HG02938 (cell line): ENCODE measurements around the gene GH1.
A peak's percentile ranks its signal among the peaks of the same experiment; 100 is the strongest.

Experiments used
- ATAC-seq: cut with Tn5 transposase; IDR thresholded peaks from one replicate; pipeline ENCODE4 v1.9.1; 2021; ENCODE audit warnings: mild to moderate bottlenecking, moderate library complexity; ENCODE audit not compliant: unreplicated experiment

The GH1 gene

DNA sequence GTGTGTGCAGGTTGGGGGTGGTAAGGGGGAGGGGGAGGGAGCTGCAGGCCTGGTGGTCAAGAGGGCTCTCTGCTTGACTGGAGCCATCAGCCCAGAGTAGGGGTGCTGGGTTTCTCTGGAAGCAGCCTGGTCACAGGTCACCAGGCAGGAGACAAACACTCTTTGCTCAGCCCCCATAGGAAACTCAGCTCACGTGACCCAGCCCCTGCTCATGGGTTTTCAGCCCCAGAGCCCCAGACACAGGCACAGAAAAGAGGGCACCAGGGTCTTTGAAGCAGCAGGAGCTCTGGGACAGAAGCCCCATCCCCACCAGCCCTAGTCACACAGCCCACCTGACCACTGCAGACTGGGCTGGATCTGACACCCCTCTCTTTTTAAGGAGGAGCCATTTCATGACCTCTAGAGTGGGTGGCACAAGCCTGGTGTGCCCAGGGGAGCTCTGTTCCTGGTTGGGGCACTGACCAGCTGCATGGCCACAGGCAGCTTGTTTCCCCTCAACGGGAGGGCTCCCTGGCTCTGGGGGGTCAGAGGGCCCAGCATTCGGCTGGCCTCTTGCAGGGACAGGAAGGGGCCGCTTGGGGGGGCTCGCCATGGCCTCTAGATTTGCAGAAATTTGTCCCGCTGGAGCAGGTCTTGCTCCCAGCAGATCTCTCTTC is 27.3 kb upstream of the GH1 start:
- no peak for ATAC-seq

GRCh38 chr17:63944736-63945499 is 26.3 kb upstream of the GH1 start:
- ATAC-seq: no peak

GRCh38 chr17:63943745-63944144 is 25.1 kb upstream of the GH1 start:
- no peak for ATAC-seq

DNA sequence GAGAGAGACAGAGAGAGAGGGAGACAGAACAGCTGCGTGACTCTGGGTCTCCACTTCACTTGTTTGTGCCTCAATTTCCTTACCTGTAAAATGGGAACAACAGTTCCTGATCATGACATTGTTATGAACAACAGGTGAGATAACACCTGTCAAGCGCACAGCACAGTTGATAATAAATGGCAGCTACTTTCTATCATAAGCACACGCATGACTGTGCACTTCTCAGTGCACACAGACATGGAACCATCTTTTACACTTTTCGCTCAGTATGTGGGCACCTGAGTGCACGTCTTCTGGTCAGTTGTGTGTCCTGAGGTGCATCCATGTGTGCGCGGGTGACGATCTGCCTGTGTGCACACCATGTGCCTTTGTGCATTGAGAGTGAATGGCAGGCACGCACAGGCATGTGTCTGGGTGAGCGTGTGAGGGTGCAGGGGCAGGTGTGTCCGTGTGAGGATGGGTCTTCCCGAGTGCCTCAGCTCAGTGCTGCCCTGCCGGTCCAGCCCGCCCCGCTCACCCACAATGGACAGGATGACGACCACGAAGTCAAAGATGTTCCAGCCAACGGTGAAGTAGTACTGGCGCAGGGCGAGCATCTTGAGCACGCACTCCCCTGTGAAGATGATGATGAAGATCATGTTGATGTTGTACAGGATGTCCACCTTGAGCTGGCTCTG is 23.8 kb upstream of the GH1 start:
- ATAC-seq: no peak

- ATAC-seq: no peak
These were observed 23.1 kb upstream of the GH1 start for GRCh38 chr17:63941751-63942150.

- no peak for ATAC-seq
These were observed 22.5 kb upstream of the GH1 start for GRCh38 chr17:63941162-63941561.

DNA sequence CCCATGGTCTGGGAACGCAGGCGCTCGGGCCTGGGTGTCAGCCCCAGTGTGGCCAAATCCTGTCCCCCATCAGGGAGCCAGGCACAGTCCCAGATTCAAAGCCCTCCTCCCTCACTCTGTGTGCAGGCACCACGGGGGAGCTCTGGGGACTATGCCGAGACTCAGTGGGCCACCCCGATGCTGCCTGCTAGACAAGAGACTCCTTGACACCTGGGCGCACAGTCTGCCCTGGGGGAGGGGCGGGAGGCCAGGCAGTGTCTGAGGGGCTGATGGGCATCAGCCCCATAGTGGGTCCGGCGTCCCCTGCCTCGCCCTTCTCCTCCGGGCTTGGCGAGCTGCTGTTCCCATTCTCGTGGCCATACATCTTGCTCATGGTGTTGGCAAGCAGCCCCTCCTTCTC is 21.9 kb upstream of the GH1 start:
- no peak for ATAC-seq

DNA sequence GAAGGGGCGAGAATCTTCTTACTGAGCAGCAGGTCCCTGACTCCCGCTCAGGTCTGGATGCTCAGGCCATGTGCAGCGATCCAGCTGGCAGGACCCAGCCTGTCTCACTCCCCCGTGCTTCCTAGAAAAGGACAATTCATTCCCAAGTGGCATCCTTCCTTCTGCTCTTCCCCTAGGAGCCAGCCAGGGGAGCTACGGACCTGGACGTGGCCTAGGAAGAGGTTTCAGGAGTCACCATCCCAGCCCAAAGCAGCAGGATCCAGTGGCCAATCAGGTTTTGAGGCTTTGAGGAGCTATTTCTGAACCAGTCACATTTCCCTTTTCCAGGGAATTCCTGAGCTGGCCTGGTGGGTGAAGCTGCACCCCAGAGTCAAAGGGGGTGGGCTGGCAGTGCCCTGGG is 21.2 kb upstream of the GH1 start:
- no peak for ATAC-seq

- no peak for ATAC-seq
These were observed 20.8 kb upstream of the GH1 start for GRCh38 chr17:63939401-63939800.

GRCh38 chr17:63937920-63938319 is 19.3 kb upstream of the GH1 start:
- no peak for ATAC-seq

GRCh38 chr17:63937319-63937718 is 18.7 kb upstream of the GH1 start:
- ATAC-seq: no peak

DNA sequence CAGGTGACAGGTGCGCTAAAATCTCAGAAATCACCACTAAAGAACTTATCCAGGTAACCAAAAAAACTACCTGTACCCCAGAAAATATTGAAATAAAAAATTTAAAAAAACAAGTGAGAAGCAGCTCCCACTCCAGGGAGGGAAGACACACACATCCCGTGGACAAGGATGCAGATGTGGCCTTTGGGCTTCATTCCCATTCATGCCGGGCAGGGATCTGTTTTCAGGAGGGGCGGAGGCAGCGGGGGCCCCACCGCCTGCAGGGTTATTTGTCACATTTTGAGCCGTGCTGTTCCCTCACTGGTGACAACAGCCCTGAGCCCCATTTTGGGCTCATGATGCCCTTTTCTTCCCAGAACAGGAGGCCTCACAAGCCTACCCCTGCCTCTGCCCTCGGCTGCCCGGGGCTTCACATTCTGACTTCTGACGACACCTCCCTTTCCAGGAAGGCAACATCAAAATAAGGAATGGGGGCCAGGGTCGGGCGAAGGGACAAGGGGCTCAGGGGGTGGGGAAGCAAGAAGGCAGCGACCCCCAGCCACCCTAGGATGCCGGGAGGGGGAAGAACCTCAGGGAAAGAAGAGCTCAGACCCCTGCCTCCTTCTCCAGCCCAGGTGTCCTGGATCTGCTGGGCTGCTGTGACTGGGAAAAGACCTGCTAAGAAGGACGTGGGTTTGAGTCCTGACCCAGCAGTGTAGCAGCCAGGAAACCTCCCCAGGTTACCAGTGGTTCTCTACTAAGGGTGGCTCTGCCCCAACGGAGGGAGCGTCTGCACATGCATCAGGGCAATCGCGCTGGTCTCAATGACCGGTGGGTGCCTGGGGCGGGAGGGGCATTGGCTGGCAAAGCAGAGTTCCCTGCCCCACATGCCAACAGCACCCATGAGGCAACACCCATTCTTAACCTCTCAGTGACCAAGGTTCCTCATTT is 15.8 kb upstream of the GH1 start:
- ATAC-seq: no peak

DNA sequence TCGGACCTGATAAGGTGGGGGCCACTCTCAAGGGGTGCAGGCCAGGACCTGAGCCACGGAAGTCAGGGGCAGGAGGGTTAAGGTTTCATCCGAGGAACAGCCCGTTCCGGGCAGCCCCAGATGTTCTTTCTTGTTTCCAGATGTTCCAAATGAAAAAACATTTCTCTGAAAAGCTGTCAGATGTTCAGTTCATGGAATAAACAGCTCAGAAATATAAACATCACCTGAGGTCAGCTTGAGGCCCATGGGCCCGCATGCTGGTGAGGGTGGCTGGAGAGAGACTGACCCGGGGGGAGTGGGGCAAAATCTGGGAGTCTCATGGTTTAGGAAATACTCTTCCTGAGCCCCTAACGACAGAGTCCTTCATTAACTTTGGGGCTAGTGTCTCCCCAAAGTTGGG is 15.0 kb upstream of the GH1 start:
- ATAC-seq: no peak

GRCh38 chr17:63932721-63933120 is 14.1 kb upstream of the GH1 start:
- no peak for ATAC-seq

- ATAC-seq: peak; percentile 76
These were observed 13.4 kb upstream of the GH1 start, which contains the start of gene CD79B for GRCh38 chr17:63931981-63932561. CD79B (minus strand) TSS chr17:63932331; CDS start chr17:63932261, 70 bp downstream.

DNA sequence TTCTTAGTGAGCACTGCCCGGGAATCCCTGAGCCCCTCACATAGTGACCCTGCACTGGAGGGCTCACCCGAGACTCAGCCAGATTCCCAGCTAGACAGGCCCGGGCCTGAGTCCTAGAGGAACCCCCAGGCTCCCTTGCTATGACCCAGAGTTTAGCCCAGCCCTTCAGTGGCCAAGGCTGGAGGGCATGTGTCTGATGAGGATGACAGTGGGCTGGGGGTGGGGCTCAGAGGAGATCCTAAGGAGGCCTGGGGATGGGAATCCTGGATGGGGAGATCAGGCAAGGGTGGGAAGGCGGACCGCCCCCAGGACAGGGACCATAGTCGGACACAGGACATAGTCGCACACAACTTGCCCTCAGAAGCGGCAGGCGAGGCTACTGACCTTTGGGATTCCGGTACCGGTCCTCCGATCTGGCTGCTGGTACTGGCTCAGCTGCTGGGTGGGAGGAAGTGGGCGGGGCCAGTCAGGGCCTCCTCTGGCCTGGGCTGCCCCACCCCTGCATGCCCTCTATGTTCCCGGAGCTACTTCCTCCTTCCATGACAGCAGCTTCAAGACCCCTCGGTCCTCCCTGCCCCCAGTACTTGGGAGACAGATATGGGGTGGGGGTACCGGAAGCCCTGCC is 12.4 kb upstream of the GH1 start:
- ATAC-seq: no peak

DNA sequence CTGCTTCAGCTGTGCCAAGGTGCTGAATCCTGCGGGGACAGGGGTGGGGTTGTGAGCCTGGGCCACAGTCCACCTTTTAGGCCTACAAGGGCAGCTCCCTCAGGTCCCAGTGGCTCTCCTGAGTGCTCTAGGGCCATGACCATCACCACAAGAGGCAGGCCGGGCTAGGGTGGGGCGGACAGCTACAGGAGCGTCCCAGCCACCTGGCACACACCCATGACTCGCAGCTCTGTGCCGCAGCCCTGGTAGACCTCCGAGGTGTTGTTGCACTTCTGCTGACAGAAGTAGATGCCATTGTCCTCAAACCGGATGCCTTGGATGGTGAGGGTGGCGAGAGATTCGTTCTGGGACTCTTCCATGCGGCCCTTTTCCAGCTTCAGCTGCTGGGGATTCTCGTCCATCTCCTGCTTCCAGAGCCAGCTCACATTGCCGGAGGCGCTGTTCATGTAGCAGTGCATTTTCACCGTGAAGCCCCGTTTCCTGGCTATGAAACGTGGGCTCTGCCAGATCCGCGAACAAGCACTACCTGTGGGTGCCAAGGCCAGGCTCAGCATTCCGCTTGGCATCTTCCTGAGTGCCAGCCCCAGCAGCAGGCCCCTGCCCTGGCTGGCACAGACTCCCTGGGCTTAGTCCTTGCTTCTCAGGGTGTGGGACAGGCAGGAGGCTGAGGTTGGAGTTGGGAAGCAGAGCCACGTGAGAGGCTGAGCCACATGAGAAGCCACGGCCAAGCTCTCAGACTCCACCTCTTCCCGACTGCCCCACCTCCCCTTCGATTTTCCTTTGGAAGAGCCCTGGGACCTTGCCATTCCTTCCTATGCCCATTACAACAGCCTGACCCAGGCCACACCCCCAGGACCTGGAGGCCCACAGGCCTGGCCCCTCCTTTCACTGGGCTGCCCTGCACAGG is 11.5 kb upstream of the GH1 start:
- ATAC-seq: no peak

- no peak for ATAC-seq
These were observed 10.5 kb upstream of the GH1 start for GRCh38 chr17:63928966-63929695.
